ENCODE measurements around the gene GLO1.

GLO1 gene

DNA sequence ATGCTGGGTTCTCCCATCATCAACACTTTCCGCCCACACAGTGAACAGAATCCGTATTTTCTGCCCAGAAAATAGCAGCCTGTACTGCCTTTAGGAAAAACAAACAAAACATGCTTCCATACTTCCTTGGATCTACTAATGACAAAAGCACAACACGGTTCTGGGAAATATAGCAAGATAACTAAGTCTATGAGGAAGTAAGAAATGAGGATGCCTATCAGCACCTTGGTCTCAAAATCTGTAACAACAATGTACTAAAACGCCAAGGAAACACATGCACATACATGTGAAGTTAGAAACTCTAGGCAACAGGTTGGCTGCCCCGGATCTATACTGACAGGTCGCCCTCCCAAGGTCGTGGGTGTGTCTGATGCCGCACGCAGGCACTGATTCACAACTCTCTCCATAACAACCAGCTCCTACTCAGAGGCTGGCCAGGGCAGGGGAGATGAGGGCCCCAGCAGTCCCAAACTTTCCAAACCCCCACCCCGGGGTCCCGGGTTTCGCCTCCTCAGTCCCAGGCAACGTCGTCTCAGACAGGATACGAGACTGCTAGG, 63.9 kb downstream of the GLO1 start:
- Histone ChIP-seq H3K27me3 (no peaks in the 10 kb centered on the region), H4K20me1 (peaks cover 0 to 6% (median 0%) of the 10 kb centered on the region in 11 experiments; a peak in 6 of 22 replicates), H3K27ac (peak overlapping the region; percentile 75 to 95 (median 85)), H3K36me3 (no peaks in the 10 kb centered on the region), H3K9ac (peak overlapping the region; percentile 78 to 90 (median 86)), H3K4me1 (peaks cover 18 to 39% (median 25%) of the 10 kb centered on the region in 10 experiments), H3K9me3 (replicated peaks in 1 of 11) (no peaks in the 10 kb centered on the region), H3K4me3 (peak overlapping the region; percentile 79 to 93 (median 86)), H3K4me2 (peak overlapping the region; percentile 75 to 94 (median 86))
- TF ChIP-seq Cebpa-rat (IDR thresholded peaks at IDR 0.05), result no peak

DNA sequence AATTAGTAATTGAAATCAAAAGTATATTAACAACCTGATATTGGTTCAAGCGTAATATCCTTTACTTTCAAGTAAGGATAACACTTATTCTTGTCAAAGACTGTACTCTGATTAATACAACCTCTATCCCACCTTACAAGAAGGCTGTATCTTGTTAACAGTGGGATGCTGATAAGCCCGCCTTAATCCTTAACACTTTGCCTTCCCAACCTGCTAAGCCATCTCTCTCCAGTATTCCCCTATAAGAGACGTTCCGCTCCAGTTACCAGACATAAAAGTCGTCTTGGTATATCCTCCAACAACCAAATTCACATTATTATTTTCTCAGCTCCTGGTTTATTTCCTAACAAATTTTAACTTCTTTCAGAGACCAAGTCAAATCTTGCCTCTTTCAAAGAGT, 65.2 kb downstream of the GLO1 start:
- no peak overlapping the region for H3K4me3 ChIP-seq
- TF ChIP-seq Cebpa-rat (IDR thresholded peaks at IDR 0.05), result no peak

GRCh38 chr6:38636027-38636426, 66.9 kb downstream of the GLO1 start:
- Histone ChIP-seq H3K27ac (no peak overlapping the region), H3K4me2 (peak overlapping the region in 1 of 11 experiments; percentile 17; a peak in 1 of 22 replicates), H3K4me1 (peaks cover 17 to 44% (median 23%) of the 10 kb centered on the region in 10 experiments), H3K4me3 (no peak overlapping the region), H3K9me3 (replicated peaks in 1 of 11) (0 out of 22 replicates have a peak, but pooled peaks cover 0 to 6% (median 0%) of the 10 kb centered on the region in 11 experiments), H3K9ac (no peak overlapping the region), H3K27me3 (no peaks in the 10 kb centered on the region), H3K36me3 (no peaks in the 10 kb centered on the region; a peak in 1 of 22 replicates), H4K20me1 (peaks cover 0 to 21% (median 6%) of the 10 kb centered on the region in 11 experiments; a peak in 7 of 22 replicates)
- no peak for TF ChIP-seq Cebpa-rat (IDR thresholded peaks at IDR 0.05)

More for the DNA sequence above, 65.2 kb downstream of the GLO1 start:
- no peak overlapping the region for H3K27ac ChIP-seq
- no peaks in the 10 kb centered on the region for H3K9me3 ChIP-seq (replicated peaks in 1 of 11)
- no peak overlapping the region for H3K9ac ChIP-seq
- H3K36me3 ChIP-seq, result no peaks in the 10 kb centered on the region
- H3K27me3 ChIP-seq, result no peaks in the 10 kb centered on the region
- H3K4me1 ChIP-seq, result peaks cover 18 to 45% (median 25%) of the 10 kb centered on the region in 10 experiments
- peaks cover 0 to 17% (median 4%) of the 10 kb centered on the region in 11 experiments; a peak in 7 of 22 replicates for H4K20me1 ChIP-seq
- H3K4me2 ChIP-seq, result peak overlapping the region in 1 of 11 experiments; percentile 86; a peak in 4 of 22 replicates

DNA sequence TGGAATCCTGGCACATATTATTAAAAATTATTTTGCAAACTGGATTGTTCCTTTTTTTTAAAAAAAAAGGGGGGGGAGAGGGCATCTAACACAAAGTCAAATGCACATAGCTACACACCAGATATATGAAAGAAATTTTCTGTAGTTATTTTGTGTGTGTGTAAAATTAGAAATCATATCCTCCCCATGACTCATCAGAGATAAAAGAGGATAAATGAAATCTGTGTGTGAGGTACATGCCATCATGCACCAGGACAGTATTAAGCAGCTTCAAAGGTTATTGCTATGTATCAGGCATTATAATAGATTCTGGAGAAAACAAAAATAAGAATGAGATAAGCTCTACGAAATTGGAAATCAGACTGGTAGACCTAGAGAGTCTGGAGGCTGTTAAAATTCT, 68.4 kb downstream of the GLO1 start:
- H3K9me3 ChIP-seq (replicated peaks in 1 of 11), result 0 out of 22 replicates have a peak, but pooled peaks cover 0 to 6% (median 0%) of the 10 kb centered on the region in 11 experiments
- H3K9ac ChIP-seq, result no peak overlapping the region
- no peaks in the 10 kb centered on the region for H3K27me3 ChIP-seq
- H3K4me3 ChIP-seq, result no peak overlapping the region
- H3K4me2 ChIP-seq, result peak overlapping the region in 4 of 11 experiments; percentile 6 to 28 (median 20); a peak in 3 of 22 replicates
- peaks cover 0 to 21% (median 6%) of the 10 kb centered on the region in 11 experiments; a peak in 7 of 22 replicates for H4K20me1 ChIP-seq
- H3K27ac ChIP-seq, result no peak overlapping the region
- H3K36me3 ChIP-seq, result no peaks in the 10 kb centered on the region; a peak in 1 of 22 replicates
- peaks cover 8 to 36% (median 14%) of the 10 kb centered on the region in 10 experiments for H3K4me1 ChIP-seq
- TF ChIP-seq Cebpa-rat (IDR thresholded peaks at IDR 0.05), result no peak

- no peak overlapping the region for H3K9ac ChIP-seq
- H3K36me3 ChIP-seq, result no peaks in the 10 kb centered on the region; a peak in 1 of 22 replicates
- no peaks in the 10 kb centered on the region for H3K27me3 ChIP-seq
- peaks cover 0 to 32% (median 7%) of the 10 kb centered on the region in 11 experiments; a peak in 7 of 22 replicates for H4K20me1 ChIP-seq
- 0 out of 22 replicates have a peak, but pooled peaks cover 0 to 6% (median 0%) of the 10 kb centered on the region in 11 experiments for H3K9me3 ChIP-seq (replicated peaks in 1 of 11)
- peaks cover 0 to 27% (median 5%) of the 10 kb centered on the region in 10 experiments; a peak in 10 of 20 replicates for H3K4me1 ChIP-seq
- TF ChIP-seq Cebpa-rat (IDR thresholded peaks at IDR 0.05), result no peak
- no peak overlapping the region for H3K4me2 ChIP-seq
- H3K4me3 ChIP-seq, result no peak overlapping the region
- no peak overlapping the region for H3K27ac ChIP-seq
Measured at GRCh38 chr6:38632490-38632889, 70.5 kb downstream of the GLO1 start.

GRCh38 chr6:38631186-38631783, 71.7 kb downstream of the GLO1 start:
- H3K27ac ChIP-seq, result no peak overlapping the region
- TF ChIP-seq Cebpa-rat (IDR thresholded peaks at IDR 0.05), result no peak
- no peak overlapping the region for H3K9ac ChIP-seq
- H4K20me1 ChIP-seq, result peaks cover 0 to 32% (median 7%) of the 10 kb centered on the region in 11 experiments; a peak in 7 of 22 replicates
- no peaks in the 10 kb centered on the region for H3K27me3 ChIP-seq
- H3K4me1 ChIP-seq, result peaks cover 0 to 21% (median 5%) of the 10 kb centered on the region in 10 experiments; a peak in 10 of 20 replicates
- H3K4me3 ChIP-seq, result no peak overlapping the region
- no peaks in the 10 kb centered on the region; a peak in 1 of 22 replicates for H3K36me3 ChIP-seq
- 0 out of 22 replicates have a peak, but pooled peaks cover 0 to 6% (median 0%) of the 10 kb centered on the region in 11 experiments for H3K9me3 ChIP-seq (replicated peaks in 1 of 11)
- no peak overlapping the region for H3K4me2 ChIP-seq
